PFSK-1 (cell line): ENCODE data around the gene WNT3A.

Experiments used
- FOXP2 ChIP-seq: optimal IDR thresholded peaks from 2 replicates; pipeline ENCODE3; 2011; ENCODE audit warnings: borderline replicate concordance, control low read depth, inconsistent platforms; ENCODE audit not compliant: insufficient read depth; ENCODE audit errors: extremely low read length, extremely low read depth
- POLR2AphosphoS5 ChIP-seq: IDR thresholded peaks from 2 replicates; pipeline ENCODE4 v1.6.1; 2012; ENCODE audit warnings: low read depth, mild to moderate bottlenecking, control low read depth, low read length, moderate library complexity
- SIN3A ChIP-seq: IDR thresholded peaks from 2 replicates; pipeline ENCODE4 v1.6.1; 2012; ENCODE audit warnings: mild to moderate bottlenecking, low read length, moderate library complexity, borderline replicate concordance; ENCODE audit not compliant: insufficient read depth
- TAF1 ChIP-seq: IDR thresholded peaks from 2 replicates; pipeline ENCODE4 v1.6.1; 2012; ENCODE audit warnings: low read length, control low read depth, borderline replicate concordance; ENCODE audit not compliant: insufficient read depth
- TF ChIP-seq, protein P1 (sequence below), 2 experiments: IDR thresholded peaks; 2 replicates each; pipeline versions ENCODE4 v1.6.1 to v1.8.0; 2011 to 2012; ENCODE audit warnings: low read depth in 2 of 2, low read length in 2 of 2, control low read depth in 1 of 2, inconsistent platforms in 1 of 2, mild to moderate bottlenecking in 1 of 2, moderate library complexity in 1 of 2; ENCODE audit not compliant: insufficient read depth in 1 of 2

Gene WNT3A

DNA sequence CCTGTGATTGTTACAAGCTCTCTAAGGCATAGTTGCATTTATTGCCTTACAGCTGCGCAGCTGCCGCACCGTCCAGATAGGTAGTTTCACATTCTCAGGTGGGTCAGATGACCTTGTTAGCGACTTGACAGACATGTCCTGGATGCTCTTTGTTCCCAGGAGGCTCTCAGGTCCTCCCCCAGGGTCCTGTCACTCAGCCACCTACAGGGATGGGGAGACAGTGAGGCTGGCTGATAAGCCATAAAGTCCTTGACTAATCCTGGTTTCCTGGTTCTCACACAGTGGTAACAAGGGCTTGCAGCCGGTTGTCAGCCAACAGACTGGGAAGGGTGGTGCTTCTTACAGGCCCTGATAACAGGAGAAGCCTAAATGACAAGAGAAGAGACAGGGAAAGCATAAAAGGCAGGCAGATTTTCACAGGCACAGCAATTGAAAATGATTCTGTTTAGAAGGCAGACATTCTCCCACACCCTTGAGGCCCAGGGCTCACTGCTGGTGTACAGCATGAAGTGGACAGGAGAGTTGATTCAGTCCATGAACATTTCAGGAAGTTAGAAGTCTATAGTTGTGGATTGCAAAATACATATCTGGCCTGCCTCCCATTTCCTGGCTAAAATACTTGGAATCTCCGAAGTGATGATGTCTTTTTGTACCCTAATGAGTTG lies 78.6 kb downstream of the WNT3A start:
- TF ChIP-seq, protein P1, sequence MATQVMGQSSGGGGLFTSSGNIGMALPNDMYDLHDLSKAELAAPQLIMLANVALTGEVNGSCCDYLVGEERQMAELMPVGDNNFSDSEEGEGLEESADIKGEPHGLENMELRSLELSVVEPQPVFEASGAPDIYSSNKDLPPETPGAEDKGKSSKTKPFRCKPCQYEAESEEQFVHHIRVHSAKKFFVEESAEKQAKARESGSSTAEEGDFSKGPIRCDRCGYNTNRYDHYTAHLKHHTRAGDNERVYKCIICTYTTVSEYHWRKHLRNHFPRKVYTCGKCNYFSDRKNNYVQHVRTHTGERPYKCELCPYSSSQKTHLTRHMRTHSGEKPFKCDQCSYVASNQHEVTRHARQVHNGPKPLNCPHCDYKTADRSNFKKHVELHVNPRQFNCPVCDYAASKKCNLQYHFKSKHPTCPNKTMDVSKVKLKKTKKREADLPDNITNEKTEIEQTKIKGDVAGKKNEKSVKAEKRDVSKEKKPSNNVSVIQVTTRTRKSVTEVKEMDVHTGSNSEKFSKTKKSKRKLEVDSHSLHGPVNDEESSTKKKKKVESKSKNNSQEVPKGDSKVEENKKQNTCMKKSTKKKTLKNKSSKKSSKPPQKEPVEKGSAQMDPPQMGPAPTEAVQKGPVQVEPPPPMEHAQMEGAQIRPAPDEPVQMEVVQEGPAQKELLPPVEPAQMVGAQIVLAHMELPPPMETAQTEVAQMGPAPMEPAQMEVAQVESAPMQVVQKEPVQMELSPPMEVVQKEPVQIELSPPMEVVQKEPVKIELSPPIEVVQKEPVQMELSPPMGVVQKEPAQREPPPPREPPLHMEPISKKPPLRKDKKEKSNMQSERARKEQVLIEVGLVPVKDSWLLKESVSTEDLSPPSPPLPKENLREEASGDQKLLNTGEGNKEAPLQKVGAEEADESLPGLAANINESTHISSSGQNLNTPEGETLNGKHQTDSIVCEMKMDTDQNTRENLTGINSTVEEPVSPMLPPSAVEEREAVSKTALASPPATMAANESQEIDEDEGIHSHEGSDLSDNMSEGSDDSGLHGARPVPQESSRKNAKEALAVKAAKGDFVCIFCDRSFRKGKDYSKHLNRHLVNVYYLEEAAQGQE (IDR thresholded peaks at IDR 0.05; ENCODE audit: insufficient read depth in 1 of 2, low read depth in 2 of 2, low read length in 2 of 2), result no peak
- TF ChIP-seq POLR2AphosphoS5 (no peak), FOXP2 (no peak), SIN3A (no peak), TAF1 (no peak)

DNA sequence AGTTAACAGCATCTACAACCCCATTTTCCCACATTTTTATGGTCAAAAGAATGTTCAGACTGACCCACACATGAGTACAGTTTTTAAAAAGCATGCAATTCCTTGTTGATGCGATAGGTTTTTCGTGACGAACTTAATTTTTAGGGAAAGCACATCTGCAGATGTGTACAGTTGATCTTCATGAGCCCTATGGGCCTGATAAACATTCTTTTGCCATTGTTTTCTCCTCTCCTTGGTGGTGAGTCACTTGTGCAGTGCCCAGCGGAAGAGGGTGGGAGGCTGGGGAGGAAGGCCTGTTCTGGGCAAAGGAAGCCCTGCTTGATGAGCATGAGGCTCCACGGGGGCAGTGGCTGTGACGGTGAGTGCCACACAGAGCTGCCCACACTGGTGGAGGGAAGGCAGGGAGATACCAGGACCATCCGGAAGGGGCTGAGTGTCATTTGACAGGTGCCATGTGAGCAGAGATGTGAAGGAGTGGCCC lies 81.0 kb downstream of the WNT3A start:
- TF ChIP-seq POLR2AphosphoS5 (no peak), TAF1 (no peak), FOXP2 (no peak), SIN3A (no peak)
- TF ChIP-seq, protein P1 (IDR thresholded peaks at IDR 0.05; ENCODE audit: insufficient read depth in 1 of 2, low read depth in 2 of 2, low read length in 2 of 2), result no peak

DNA sequence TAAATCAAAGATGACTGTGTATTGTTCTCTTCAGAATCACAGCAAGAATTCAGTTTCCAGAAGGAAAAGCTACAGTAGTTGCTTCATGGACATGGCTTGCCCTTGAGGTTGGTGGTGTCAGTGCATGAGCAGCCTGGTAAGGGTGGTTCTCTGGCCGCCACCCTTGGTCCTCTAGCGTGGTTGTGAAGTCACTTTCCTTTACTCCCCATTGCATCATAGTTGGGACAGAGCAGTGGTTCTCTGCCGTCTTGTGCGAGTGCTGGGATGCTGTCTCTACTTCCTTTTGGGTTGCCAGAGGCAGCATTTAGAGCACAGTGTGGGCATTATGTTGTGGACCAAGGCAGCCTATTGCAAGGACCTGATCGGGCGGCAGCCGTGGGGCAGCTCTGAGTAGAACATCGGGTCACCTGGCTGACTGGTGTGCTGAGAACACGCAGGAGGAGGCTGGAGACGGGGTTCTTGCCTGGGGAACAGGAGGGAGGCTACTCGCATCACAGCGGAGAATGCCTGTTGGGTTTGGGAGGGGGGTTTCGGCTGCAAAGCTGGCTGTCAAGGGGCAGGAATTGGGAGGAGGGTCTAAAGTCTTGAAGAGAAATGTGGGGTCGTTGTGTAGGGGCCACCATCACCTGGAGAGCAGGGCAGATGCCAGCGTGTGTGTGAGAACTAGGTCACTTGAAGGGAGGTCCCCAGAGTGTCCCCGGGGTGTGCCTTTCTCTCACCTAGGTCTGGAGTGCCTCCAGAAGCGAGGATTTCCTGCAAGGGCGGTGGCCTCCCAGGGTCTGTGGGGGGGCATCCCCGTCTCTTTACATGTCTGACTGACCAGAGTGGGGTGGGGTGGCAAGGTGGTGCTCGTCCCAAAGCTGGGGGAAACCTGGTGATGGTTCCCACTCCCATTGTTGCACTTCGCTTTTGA lies 82.0 kb downstream of the WNT3A start:
- TF ChIP-seq POLR2AphosphoS5 (no peak), SIN3A (no peak), TAF1 (no peak), FOXP2 (no peak)
- TF ChIP-seq, protein P1 (IDR thresholded peaks at IDR 0.05; ENCODE audit: insufficient read depth in 1 of 2, low read depth in 2 of 2, low read length in 2 of 2), result no peak

DNA sequence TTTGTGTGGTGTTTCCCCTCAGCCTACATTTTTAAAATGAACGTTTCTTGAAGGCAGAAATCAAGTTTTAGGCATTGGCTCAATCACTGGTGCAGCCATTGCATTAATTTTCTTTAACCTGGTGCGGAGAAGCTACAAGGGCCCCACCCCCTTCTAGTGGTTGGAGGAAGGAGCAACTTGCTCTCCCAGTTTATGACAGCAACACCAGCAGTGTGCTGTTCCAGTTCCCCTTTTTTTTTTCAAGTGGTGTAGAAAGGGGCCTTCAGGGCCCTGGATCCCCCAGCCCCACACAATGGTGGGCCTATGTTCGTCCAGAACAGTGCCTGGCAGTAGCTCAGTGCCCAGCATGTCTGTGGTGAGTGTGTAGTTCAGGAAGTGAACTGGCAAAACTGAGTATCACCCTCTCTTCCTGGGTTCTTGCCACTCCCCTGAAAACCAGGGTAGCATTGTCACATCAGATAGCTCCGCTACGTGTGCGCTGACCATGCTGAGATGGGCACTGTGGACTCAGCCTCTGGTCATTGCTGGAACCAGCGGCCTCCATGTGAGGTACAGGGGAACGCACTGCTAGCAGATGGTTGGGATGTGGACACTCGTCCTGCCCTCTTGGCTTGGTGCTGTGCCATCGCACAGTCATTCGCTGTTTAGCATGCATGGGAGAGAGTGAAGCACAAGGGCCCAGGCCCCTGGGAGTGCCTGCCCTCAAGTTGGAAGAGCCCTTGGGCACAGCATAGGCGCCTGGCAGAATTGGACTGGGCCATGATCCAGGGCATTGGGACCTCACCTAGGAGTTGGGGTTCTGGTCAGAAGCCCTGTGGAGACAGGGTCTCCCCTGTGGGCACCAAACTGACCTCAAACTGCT lies 83.0 kb downstream of the WNT3A start:
- TF ChIP-seq, protein P1 (IDR thresholded peaks at IDR 0.05; ENCODE audit: insufficient read depth in 1 of 2, low read depth in 2 of 2, low read length in 2 of 2), result no peak
- TF ChIP-seq POLR2AphosphoS5 (no peak), FOXP2 (no peak), SIN3A (no peak), TAF1 (no peak)
